HG03571 (cell line): ENCODE data around the gene TGM2.

Experiments used
- ATAC-seq: cut with Tn5 transposase; IDR thresholded peaks from one replicate; pipeline ENCODE4 v1.9.1; 2021; ENCODE audit not compliant: unreplicated experiment

Gene TGM2

DNA sequence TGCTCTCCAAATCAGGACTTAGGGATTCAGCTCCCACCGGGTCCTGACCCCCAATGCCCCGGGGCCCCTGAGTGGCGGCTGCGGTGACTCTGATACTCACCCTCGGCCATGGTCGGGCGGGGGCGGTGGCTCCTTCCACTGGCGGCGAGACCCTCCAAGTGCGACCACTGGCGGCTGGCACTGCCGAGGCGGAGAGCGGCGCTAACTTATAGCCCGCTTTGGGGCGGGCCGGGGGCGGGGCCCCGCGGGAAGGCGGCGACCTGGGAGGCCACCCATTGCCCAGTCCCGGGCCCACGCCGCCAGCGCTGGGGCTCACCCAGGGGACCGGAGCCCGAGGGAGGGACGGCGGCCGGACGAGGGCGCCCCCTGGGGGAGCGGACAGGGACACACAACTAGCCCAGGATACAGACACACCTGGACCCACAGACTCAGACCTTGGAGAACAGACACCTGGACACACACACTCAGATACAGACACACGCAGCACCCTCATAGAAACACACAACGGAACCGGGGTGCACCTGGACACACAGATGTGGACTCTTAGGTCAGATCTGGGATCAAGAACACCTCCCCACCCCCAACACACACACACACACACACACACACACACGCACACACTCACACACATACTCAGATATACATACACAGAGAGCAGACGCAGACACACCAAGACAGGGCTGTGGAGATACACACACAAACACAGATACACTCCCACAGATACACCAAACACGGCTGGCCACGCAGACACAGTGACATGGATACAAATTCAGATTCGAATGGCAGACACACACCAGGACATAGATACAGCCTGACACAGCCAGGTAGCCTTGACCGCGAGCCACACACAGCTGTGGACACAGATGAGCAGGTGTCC is at the start of gene TGM2:
TSS of gene TGM2 (minus strand) at position 182 of the 877 bp plus-strand sequence. CDS start at position 110, 72 bp downstream.
- peak; percentile 75 for ATAC-seq

DNA sequence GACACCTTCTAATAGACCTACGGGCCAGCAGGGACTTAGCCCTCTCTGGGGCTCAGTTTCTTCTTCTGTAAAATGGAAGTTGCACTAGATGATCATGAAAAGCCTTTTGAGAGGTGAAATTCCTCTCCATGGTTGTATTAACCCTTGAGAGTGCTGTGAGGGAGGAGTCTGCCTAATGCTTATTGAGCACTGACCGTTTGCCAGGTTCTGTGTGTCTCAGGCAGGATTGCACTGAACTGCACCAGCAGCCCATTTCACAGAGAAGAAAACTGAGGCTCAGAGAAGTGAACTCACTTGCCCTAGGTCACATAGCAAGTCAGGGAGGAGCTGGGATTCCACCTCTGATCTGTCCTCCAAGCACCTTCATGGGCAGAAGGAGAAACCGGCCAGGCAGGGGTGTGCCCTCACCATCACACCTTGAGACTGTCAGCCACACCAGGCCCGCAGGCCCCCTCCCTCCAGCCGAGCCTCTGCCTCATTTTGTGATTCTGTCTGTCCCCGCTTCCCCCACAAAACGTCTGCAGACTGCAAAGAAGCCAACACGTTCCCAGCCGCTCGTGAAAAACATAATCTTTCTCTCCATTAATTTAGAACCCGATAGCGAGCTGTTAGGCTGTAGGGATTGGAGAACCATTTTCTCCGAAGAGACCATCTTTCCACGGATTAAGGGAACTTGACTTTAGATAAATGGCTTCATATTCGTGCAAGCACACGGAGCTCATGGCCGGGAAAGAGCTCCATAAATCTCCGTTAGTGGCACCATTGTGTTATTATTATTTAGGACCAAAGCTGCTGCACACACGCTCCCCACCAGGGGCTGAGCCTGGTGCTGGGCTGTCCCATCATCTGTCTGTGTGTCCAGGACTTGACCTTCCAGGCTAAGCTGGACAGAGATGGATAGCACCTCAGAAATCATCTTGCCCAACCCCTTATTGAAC is 49.5 kb upstream of the TGM2 start:
- ATAC-seq: no peak

DNA sequence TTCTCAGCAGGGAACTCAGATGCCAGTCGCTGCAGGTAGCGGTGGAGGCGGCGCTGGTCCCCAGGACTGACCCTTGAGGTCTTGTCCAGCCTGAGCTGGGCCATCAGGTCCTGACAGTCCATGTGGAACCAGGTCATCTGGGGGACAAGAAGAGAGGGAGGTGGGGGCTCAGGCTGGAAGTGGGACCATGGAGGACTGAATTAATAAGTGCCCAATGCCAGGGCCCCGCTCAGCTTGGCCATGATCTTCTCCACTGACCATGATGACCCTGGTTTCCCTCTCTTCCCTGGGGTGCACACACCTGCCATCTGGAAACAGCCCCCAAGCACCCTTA is 48.5 kb upstream of the TGM2 start:
- no peak for ATAC-seq

DNA sequence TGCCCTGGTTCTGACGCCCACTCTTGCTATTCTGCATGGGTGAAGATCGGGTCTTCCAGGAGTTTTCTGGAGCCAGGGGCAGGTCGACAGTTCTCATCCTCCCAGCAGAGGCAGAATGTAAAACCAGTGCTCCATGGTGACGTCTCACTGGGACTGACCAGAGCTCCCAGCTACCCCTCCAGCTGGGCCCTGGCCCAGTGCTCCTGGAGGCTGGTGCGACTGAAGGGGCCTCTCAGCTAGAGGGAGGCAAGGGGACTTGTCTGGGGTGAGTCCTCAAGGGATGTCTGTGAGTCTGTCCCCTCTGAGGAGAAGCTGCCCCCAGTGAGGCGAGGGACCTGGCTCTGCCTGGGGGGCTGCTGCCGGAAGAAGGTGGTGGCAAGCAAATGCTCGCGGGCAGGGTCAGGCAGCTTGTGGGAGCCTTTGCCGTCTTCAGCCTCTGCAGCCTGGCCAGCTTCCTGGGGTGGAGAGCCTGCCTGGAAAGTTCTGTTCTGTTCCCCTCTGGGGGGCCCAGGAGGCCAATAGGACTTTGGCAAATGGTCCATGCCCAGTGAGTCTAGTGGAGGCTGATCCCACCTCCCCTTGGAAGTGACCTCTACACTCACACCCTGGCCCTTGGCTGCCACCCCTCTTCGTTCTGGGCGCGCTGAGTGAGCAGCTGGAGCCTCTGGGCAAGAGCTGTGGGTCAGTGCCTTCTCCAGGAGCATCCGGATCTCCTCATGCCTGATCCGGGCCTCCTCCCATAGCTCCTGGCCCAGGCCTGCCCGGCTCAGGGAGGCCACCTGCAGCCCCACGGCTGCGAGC is 47.9 kb upstream of the TGM2 start:
- ATAC-seq: no peak

DNA sequence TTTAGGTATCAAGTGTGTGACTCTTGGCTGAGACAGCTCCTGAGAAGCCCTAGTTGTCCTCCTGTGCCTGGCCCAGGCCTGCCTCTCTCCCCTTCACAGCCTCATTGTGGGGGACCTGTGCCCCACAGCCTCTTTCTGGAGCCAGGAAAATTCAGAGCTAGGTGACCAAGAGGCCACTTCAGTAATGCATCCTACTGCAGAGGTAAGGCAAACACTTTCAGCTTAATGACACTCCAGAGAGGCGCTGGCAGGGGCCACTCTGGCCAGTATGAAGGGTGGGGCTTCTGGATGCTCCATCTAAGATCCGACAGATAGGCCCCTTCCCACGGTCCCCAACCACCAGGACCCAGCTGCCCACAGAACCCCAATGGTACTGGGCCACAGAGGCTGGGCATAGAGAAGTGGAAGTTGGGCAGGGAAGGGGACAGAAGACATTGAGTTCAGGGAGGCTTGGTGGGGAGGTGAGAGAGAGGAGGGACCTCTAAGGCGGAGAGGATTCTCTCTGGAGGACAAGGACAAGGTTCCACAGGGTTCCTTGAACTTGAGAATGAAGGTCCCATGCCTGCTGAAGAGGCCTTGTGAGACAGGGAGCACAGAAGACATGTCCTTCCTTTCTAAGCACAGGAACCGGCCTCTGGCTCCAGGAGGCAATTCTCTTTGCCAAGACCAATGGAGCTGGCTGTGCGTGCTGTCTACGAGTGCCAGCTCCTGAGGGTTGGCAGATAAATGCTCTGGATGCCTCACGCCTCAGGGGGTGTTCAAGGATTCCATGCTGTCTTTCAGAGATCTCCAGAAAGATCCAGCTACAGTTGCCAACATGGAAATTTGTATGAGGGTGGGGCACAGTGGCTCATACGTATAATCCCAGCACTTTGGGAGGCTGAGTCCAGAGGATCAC is 46.4 kb upstream of the TGM2 start:
- no peak for ATAC-seq

DNA sequence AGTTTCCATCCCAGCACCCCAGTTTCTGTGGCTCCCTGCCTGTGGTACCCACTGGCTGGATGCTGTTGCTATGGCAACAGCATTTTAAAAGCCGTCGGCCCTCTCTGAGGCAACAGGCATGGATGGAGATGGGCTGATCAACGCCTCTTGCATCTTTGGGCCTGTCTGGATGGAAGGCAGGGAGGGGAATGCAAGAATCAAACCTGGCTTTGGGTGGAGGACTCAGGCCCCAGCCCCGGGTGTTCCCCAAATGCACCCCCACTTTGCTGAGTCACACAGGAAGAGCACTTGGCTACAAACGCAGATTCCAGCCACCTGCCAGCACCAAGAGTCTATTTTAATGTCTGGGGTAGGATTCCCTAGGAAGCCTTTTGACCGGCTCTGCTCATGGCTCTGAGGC is 45.7 kb upstream of the TGM2 start:
- no peak for ATAC-seq

DNA sequence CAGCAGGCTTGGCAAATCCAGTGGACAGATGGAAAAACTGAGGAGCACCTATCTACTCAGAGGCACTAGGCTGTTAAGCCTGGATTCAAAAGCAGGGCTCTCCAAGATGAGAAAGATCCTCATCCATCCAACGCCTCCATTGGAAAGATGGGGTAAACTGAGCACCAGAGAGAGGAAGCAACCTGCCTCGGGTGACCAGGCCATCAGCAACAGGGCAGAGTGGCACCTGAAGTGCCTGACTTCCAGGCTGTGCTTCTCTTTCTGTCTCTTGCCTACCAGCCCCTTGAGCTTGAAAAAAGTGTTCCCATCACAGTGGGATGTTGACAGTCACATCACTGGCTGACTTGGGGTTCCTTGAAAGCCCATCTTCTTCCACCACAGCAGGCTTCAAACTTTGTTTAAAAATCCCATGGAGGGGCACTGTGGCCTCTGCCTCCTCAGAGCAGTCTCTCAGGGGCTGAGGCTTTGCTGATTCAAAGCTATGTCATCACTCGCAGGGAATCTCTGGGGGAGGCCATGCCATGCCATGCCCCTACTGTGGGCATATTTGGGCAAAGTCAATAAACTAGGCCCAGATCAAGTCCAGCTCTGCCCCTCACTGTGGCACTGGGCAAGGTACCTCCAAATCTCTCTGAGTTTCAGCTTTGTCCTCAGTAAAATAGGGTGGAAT is 44.8 kb upstream of the TGM2 start:
- no peak for ATAC-seq

DNA sequence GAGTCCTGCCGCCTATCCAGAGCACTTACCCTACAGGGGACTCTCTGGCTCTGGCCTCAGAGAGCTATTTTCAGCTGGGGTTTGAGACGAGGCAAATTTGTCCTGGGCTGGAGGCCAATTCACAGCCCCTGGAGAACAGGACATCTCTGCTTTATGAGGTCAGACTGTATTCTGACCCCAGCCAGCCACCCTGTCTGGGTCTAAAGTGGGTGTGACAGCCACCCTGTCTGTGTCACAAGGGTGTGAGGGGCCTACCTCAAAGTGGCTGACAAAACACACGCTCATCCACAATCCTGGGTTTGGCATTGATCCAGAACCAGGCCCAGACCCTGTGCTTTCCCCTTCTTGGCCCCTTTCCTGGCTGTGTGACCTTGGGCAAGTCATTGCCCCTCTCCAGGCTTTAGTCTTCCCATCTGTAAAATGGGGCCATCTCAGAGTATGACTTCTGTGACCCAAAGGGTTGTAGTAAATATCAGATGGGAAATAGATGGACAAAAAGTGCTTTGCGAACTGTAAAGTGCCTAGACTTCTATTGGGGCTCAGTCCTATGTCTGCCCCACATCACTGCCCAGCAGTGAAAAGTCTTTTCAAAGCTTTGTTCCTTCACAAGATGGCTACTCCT is 44.1 kb upstream of the TGM2 start:
- ATAC-seq: no peak

DNA sequence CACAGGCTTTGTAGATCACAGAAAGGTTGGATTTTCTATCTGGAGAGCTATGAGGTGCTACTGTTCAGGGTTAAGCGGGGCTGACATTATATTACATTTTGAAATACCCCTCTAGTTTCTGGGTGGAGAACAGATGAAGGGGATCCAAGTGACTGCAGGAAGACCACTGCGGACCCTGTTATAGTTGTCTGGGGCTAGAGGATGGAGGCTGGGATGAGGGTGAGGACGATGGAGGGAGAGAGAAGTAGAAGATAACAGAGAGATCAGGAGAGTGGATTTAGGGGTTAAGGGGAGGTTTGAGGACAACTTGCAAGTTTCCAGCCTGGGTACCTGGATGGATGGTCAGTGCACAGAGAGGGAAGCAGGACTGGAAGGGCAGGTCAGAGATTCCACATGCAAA is 43.5 kb upstream of the TGM2 start:
- no peak for ATAC-seq

DNA sequence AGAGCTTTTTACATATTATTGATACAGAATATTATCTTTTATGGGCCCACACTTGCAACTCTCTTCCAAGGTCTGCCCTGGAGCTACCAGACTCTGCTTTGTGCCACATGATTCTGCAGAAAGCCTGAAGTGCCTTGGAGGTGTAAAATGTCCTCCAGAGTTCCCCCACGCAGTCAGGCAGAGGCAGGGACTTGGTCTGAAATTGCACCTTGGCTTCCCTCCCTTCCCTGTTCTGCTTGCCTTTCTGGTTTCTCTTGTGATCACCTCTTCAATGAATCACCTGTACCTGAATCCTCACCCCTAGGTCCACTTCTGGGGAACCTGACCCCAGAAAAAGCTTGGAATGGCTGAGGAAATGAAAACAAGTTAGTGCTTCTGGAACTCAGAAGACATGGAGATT is 43.0 kb upstream of the TGM2 start:
- no peak for ATAC-seq

DNA sequence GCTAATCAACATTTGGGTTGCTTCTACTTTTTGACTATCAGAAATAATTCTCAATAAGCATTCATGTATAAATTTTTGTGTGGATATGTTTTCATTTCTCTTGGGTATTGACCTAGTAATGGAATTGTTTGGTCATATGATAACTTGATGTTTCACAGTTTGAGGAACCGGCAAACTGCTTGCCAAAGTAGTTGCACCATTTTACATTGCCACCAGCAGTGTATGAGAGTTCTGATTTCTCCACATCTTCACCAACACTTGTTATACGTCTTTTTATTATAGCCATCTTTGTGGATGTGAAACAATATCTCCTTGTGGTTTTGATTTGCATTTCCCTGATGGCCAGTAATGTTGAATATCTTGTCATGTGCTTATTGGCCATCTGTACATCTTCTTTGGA is 42.6 kb upstream of the TGM2 start:
- ATAC-seq: no peak

DNA sequence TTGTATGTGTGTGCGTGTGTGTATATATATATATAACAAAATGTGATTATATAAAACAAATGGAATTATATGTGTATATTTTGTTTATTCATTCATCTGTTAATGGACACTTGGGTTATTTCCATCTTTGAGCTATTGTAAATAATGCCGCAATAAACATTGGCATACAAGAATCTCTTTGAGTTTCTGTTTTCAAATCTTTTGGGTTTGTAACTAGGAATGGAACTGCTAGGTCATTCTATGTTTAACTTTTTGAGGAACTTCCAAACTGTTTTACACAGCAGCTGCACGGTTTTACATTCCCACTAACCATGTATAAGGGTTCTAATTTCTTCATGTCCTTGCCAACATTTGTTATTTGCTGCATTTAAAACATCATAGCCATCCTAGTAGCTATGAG is 39.9 kb upstream of the TGM2 start:
- ATAC-seq: no peak

DNA sequence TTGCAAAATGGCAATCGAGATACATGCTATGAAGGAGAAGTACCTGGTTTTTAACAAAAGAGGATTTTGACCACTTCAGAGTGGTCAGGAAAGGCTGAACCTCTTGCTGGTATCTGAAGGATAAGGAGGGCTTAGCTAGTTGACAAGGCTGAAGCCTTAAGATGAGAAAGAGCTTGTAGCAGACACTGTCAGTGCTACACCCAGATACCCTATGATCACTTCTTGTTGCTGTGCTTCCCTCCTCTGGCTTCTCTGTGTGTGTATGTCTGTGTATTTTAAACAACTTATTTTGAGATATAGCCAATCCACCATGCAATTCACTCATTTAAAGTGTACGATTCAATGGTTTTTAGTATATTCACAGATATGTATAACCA is 38.9 kb upstream of the TGM2 start:
- no peak for ATAC-seq

DNA sequence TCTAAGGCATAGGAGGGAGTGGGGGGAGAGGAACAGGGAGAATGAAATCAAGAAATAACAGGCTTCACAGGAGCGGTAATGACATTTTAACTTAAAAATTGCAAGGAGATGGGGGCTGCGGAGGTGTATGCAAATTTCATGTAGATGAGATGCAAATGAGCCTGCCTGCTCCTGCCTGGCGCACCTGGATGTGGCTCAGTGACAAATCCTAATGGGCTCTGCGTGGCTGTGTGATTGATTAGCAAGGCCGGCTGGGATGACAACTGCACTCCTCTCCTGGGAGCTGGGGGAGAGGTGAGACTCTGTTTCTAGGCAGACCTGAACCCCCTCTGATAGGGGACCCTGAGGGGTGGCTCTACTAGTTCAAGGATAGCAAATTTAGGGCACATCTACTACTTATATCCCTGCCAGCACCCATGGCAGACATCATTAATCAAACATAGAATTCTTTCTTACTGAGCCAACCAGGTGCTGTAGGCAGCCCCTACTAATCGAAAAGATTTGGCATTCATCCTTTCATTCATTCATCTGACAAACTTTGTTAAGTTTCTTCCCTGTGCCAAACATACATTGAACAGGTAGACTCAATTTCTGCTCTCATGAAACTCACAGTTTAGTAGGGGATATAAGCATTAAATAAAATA is 38.4 kb upstream of the TGM2 start:
- ATAC-seq: no peak

DNA sequence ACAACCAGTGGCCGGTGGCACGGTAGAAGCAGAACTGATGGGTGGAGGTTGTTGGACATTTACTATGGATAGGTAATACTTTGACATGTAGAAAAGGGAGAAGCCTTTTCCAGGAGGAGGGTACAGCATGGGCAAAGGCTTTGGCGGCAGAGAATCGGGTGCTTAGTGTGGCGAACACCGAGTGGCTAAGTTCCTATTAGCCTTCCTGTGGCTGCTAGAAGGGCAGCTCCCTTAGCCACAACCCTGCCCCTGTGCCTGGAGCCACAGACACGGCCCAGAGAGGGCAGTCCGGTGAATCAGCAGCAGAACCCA is 37.9 kb upstream of the TGM2 start:
- ATAC-seq: no peak

DNA sequence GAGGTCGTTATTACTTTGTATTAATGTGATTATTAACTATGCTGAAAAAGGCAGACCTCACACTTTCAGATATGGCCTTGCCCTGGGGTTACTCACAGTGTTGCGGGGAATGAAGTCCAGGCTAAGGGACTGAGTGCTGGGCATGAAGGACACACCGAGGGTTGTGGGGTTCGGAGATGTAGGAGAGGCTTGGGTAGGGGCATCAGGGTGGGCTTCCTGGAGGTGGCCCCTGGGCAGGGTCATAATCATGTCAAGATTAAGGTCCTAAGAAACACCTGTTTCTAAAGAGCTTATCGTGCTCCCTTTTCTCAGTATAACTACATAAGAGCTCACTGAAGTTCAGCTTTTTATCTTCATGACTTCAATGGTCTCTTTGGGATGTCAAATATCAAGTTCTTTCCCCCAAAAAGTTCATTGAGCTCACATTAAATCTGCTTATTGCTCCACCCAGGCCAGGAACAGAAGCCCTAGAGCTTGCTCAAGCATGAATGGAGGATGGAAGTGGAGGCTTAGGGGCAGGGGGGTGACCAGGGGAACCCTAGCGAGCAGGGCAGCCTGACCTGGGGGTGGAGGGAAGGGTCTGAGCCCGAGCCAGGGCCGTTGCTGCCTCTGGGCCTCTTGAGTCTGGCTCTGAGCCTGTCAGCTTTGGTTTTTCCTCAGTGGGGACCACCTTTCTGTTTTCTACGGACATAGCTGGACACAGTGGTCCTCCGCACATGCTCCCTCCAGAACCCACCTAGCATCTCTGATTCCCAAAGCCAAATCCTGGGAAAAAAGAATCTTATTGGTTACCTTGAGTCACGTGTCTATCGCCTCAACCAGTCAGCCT is 37.3 kb upstream of the TGM2 start:
- ATAC-seq: no peak

DNA sequence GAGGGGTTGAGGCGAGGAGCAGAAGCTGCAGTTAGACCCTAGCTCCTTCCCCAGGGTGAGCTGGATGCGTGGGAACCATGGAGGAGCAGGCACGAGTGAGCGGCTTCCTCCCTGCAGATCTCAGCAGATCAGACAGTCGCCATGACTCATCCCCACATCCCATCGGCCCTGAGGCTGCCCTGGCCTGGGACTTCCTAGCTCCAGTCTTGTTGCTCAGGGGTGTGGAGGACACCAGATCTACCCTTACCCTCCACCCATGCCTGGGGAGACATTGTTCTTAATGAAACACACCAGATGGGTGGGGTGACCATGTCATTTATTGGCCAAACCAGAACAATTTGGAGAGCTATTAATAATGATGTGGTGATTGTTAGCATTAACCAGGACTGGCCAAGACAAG is 36.3 kb upstream of the TGM2 start:
- no peak for ATAC-seq

DNA sequence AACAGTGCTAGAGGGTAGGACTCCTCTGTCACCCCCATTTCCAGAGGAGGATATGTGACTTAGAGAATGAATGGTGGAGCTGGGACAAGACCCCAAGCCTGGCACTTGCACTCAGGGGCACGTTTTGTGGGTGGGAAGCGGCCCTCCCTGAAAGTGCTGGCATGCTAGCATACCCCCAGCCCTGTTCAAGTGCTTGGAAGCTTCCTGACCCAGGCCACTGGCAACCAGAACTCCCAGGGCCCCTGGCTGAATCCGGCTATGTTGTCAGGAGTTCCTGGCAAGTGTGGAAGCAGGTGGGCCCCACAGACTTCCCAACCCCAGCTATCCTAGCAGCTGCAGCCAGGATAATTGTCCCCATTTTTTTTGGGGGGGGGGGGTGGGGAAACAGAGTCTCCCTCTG is 35.6 kb upstream of the TGM2 start:
- no peak for ATAC-seq
